DMS79 treated with DMSO at 0.1 percent for 48 hours (cell line): Measurements from ENCODE around the gene LMF1.
"Not testable (repeated sequence)": the region's sequence is repeated elsewhere in the genome, so short reads cannot be mapped to it uniquely, and the experiment has no call there.

Source experiments
- DNase-seq: peaks from one replicate; lab custom pipeline; 2025; lab: John Stamatoyannopoulos, UW

Gene LMF1

GRCh38 chr16:895371-895770, 75.4 kb downstream of the LMF1 start:
- no peak for DNase-seq

- DNase-seq, result no peak
Observed at GRCh38 chr16:894841-895240, 75.9 kb downstream of the LMF1 start.

GRCh38 chr16:894136-894535, 76.6 kb downstream of the LMF1 start:
- no peak for DNase-seq

GRCh38 chr16:893360-893759, 77.4 kb downstream of the LMF1 start:
- no peak for DNase-seq

- DNase-seq, result peak; percentile 24
Observed at GRCh38 chr16:892536-893255, 78.1 kb downstream of the LMF1 start.

GRCh38 chr16:892006-892405, 78.8 kb downstream of the LMF1 start:
- peak; percentile 81 for DNase-seq

GRCh38 chr16:891353-891740, 79.4 kb downstream of the LMF1 start:
- no peak for DNase-seq

- DNase-seq, result no peak
Observed at GRCh38 chr16:890716-891352, 80.0 kb downstream of the LMF1 start.

GRCh38 chr16:890217-890616, 80.6 kb downstream of the LMF1 start:
- DNase-seq, result no peak

- DNase-seq, result no peak
Observed at GRCh38 chr16:889586-889985, 81.2 kb downstream of the LMF1 start.

- DNase-seq, result no peak
Observed at GRCh38 chr16:888901-889570, 81.7 kb downstream of the LMF1 start.

- DNase-seq, result not testable (repeated sequence)
Observed at GRCh38 chr16:888456-888855, 82.3 kb downstream of the LMF1 start.

GRCh38 chr16:887846-888245, 82.9 kb downstream of the LMF1 start:
- no peak for DNase-seq

GRCh38 chr16:886802-887731, 83.7 kb downstream of the LMF1 start:
- no peak for DNase-seq

GRCh38 chr16:886084-886543, 84.7 kb downstream of the LMF1 start:
- DNase-seq, result no peak

- no peak for DNase-seq
Observed at GRCh38 chr16:885391-885790, 85.4 kb downstream of the LMF1 start.

- DNase-seq, result peak; percentile 1
Observed at GRCh38 chr16:884232-884631, 86.6 kb downstream of the LMF1 start.

- DNase-seq, result no peak
Observed at GRCh38 chr16:883781-884180, 87.0 kb downstream of the LMF1 start.

- no peak for DNase-seq
Observed at GRCh38 chr16:883340-883739, 87.4 kb downstream of the LMF1 start.

GRCh38 chr16:882671-883070, 88.1 kb downstream of the LMF1 start:
- DNase-seq, result not testable (repeated sequence)

- no peak for DNase-seq
Observed at GRCh38 chr16:882256-882655, 88.5 kb downstream of the LMF1 start.
